Measurements from ENCODE around the gene ZNF438.
"Not testable (repeated sequence)": the region's sequence is repeated elsewhere in the genome, so short reads cannot be mapped to it uniquely, and the experiment has no call there.

Gene ZNF438

GRCh38 chr10:30984563-30985328, 46.9 kb downstream of the ZNF438 start:
- DNase-seq, result no peak

- DNase-seq, result not testable (repeated sequence)
These were observed 48.5 kb downstream of the ZNF438 start for GRCh38 chr10:30983209-30983608.

- DNase-seq, result peak; percentile 6
These were observed 50.6 kb downstream of the ZNF438 start for GRCh38 chr10:30980951-30981616.

- no peak for DNase-seq
These were observed 51.7 kb downstream of the ZNF438 start for GRCh38 chr10:30979956-30980355.

- DNase-seq, result no peak
These were observed 52.8 kb downstream of the ZNF438 start for GRCh38 chr10:30978843-30979242.

GRCh38 chr10:30977385-30977784, 54.3 kb downstream of the ZNF438 start:
- no peak for DNase-seq

- no peak for DNase-seq
These were observed 56.8 kb downstream of the ZNF438 start for GRCh38 chr10:30974773-30975415.

GRCh38 chr10:30974355-30974754, 57.3 kb downstream of the ZNF438 start:
- no peak for DNase-seq

GRCh38 chr10:30973737-30974136, 57.9 kb downstream of the ZNF438 start:
- DNase-seq, result no peak

GRCh38 chr10:30970760-30971460, 60.8 kb downstream of the ZNF438 start:
- DNase-seq, result no peak

- no peak for DNase-seq
These were observed 63.0 kb downstream of the ZNF438 start for GRCh38 chr10:30968711-30969110.

GRCh38 chr10:30967650-30968410, 63.8 kb downstream of the ZNF438 start:
- no peak for DNase-seq

GRCh38 chr10:30963992-30964930, 67.4 kb downstream of the ZNF438 start:
- DNase-seq, result no peak

- no peak for DNase-seq
These were observed 69.1 kb downstream of the ZNF438 start for GRCh38 chr10:30962522-30962921.

- DNase-seq, result no peak
These were observed 71.8 kb downstream of the ZNF438 start for GRCh38 chr10:30959836-30960210.

- DNase-seq, result not testable (repeated sequence)
These were observed 82.4 kb downstream of the ZNF438 start for GRCh38 chr10:30949218-30949617.

GRCh38 chr10:30944005-30944404, 87.7 kb downstream of the ZNF438 start:
- DNase-seq, result no peak

- DNase-seq, result no peak
These were observed 88.2 kb downstream of the ZNF438 start for GRCh38 chr10:30943451-30943850.

- no peak for DNase-seq
These were observed 91.4 kb downstream of the ZNF438 start for GRCh38 chr10:30940256-30940655.

- DNase-seq, result no peak
These were observed 91.9 kb downstream of the ZNF438 start for GRCh38 chr10:30939643-30940251.

- DNase-seq, result no peak
These were observed 96.6 kb downstream of the ZNF438 start for GRCh38 chr10:30935078-30935477.
